Left forelimb (tissue), 1 donor: ENCODE data around the gene NRXN3.

Experiments used
- DNase-seq: peaks from one replicate; pipeline ENCODE4 v3.0.0-alpha.2; 2018; ENCODE audit warnings: low spot score

NRXN3 gene

GRCh38 chr14:78173346-78174035 is 3.3 kb downstream of the NRXN3 start:
- no peak for DNase-seq

GRCh38 chr14:78175412-78175811 is 5.2 kb downstream of the NRXN3 start:
- DNase-seq = no peak

- no peak for DNase-seq
Measured at GRCh38 chr14:78178071-78178470, 7.9 kb downstream of the NRXN3 start.

- no peak for DNase-seq
Measured at GRCh38 chr14:78178971-78179370, 8.8 kb downstream of the NRXN3 start.

GRCh38 chr14:78181270-78181669 is 11.1 kb downstream of the NRXN3 start:
- DNase-seq = no peak

GRCh38 chr14:78182722-78183121 is 12.5 kb downstream of the NRXN3 start:
- DNase-seq = no peak

- DNase-seq = no peak
Measured at GRCh38 chr14:78184157-78184556, 14.0 kb downstream of the NRXN3 start.

- DNase-seq = no peak
Measured at GRCh38 chr14:78186277-78186676, 16.1 kb downstream of the NRXN3 start.

GRCh38 chr14:78188882-78189281 is 18.7 kb downstream of the NRXN3 start:
- DNase-seq = no peak

- no peak for DNase-seq
Measured at GRCh38 chr14:78195431-78195830, 25.3 kb downstream of the NRXN3 start.

- no peak for DNase-seq
Measured at GRCh38 chr14:78196323-78196722, 26.1 kb downstream of the NRXN3 start.

- no peak for DNase-seq
Measured at GRCh38 chr14:78197051-78197450, 26.9 kb downstream of the NRXN3 start.

- no peak for DNase-seq
Measured at GRCh38 chr14:78202163-78202562, 32.0 kb downstream of the NRXN3 start.

GRCh38 chr14:78202976-78203375 is 32.8 kb downstream of the NRXN3 start:
- no peak for DNase-seq

- no peak for DNase-seq
Measured at GRCh38 chr14:78207414-78207813, 37.2 kb downstream of the NRXN3 start.

GRCh38 chr14:78220273-78220672 is 50.1 kb downstream of the NRXN3 start:
- DNase-seq = no peak

GRCh38 chr14:78222746-78223145 is 52.6 kb downstream of the NRXN3 start:
- no peak for DNase-seq

- DNase-seq = no peak
Measured at GRCh38 chr14:78227248-78228077, 57.3 kb downstream of the NRXN3 start.

- no peak for DNase-seq
Measured at GRCh38 chr14:78228702-78229327, 58.6 kb downstream of the NRXN3 start.

GRCh38 chr14:78232231-78233000 is 62.2 kb downstream of the NRXN3 start:
- no peak for DNase-seq

- DNase-seq = no peak
Measured at GRCh38 chr14:78238141-78238540, 68.0 kb downstream of the NRXN3 start.

- DNase-seq = no peak
Measured at GRCh38 chr14:78240567-78240966, 70.4 kb downstream of the NRXN3 start.
